ENCODE results near the gene NRP2.

- TF ChIP-seq CTCF (IDR thresholded peaks at IDR 0.05), result no peak
- no peak for TF ChIP-seq POLR2A (IDR thresholded peaks at IDR 0.05)
Measured at GRCh38 chr2:205657579-205657978, 24.7 kb upstream of the NRP2 start.

Measured in Peyer's patch (tissue), 4 donors.